Vein endothelial cell (primary cell): ENCODE data around the gene MUCL1. TPM values are rescaled to one million over a fixed set of nuclear protein-coding genes. Genes with fewer than 3 reads are reported as not detected.

Experiments used
- total RNA-seq: library from RNA; depleted of rRNA; stranded (reverse); fragments of >200 nt; gene quantifications from 2 replicates; pipeline ENCODE4 v1.2.3, GENCODE V29; 2012

MUCL1 gene
- total RNA-seq, result not detected in 2 replicates

GRCh38 chr12:54853933-54854538, at the start of gene MUCL1:
Gene MUCL1, plus strand, starts transcription at chr12:54854516. Its CDS starts 67 bp downstream, at chr12:54854583.

Other genes starting within 250 kb of the MUCL1 start
- gene LACRT, start 219.6 kb upstream of the MUCL1 start, total RNA-seq, result not detected in 2 replicates
- not detected in 2 replicates for gene DCD, start 206.2 kb upstream of the MUCL1 start, total RNA-seq
- gene TESPA1, start 130.2 kb downstream of the MUCL1 start, total RNA-seq, result not detected in 2 replicates
- not detected in 2 replicates for gene NEUROD4, start 165.5 kb downstream of the MUCL1 start, total RNA-seq